Measurements from ENCODE around the gene GFRA1. TPM values are rescaled to one million over a fixed set of nuclear protein-coding genes. Genes with fewer than 3 reads are reported as not detected.

GFRA1 gene
- polyA plus RNA-seq, 1 of the 3 experiments (the other 2 are of a cell fraction) = 1.6 TPM

DNA sequence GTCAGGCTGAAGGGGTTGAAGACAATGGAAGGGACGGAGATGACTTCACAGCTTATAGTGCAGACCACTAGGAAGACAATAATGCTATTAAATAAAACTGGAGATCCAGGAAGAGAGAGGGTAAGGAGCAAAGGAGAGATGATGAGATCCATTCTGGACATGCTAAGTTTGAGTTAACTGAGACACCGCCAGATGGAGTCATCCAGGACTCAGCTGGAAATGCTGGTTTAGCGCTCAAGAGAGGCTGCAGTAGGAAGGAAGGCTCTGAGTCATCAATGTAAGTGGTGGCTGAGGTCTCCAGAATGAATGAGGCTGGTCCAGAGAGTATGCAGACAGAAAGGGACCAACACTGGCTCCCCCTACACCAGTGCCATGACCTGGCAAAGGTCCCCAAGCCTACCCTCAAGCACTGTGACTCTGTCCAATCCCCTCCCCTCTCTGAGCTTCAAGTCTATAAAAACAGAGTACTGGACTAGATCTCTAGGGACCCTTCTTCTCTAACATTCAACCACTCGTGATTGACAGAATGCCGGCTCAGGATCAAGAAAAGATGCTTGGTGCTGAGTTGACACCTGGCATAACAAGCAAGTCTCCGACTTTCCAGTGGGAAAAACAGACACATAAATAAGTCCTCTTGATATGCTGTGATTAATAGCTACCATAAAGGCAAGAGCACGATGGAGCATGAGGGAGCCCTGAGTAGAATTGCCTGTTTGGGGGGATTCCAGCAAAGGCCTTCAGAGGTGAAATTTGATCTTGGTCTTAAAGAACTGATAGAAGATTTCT lies 8.9 kb downstream of the GFRA1 start:
- no peak for TF ChIP-seq FOSL2 (IDR thresholded peaks at IDR 0.05; ENCODE audit: borderline replicate concordance, low read depth)
- Histone ChIP-seq H3K9ac (no peak overlapping the region), H3K4me3 (ENCODE audit: low read depth in 2 of 2, low read length in 1 of 2) (no peak overlapping the region), H3K4me2 (no peak overlapping the region), H4K20me1 (ENCODE audit: insufficient read depth) (no peaks in the 10 kb centered on the region), H3K27me3 (ENCODE audit: insufficient read depth) (no peaks in the 10 kb centered on the region), H3F3A (replicated peaks; ENCODE audit: insufficient read depth) (no peaks in the 10 kb centered on the region), H3K36me3 (replicated peaks in 1 of 2; ENCODE audit: control insufficient read depth in 1 of 2, insufficient read depth in 2 of 2, low read length in 1 of 2) (no peaks in the 10 kb centered on the region), H3K27ac (ENCODE audit: low read depth in 2 of 2, low read length in 1 of 2) (no peak overlapping the region), H3K4me1 (ENCODE audit: control insufficient read depth in 1 of 2, insufficient read depth in 2 of 2, low read depth in 1 of 2, low read length in 1 of 2) (no peaks in the 10 kb centered on the region), H3K9me3 (no peaks in the 10 kb centered on the region), H2AFZ (ENCODE audit: low read depth) (no peak overlapping the region), H3K9me2 (no peaks in the 10 kb centered on the region), H3K79me2 (ENCODE audit: insufficient read depth) (no peaks in the 10 kb centered on the region)
- WGBS (ENCODE audit: low lambda C conversion rate) = 55% methylated on average over 6 of the region's 7 CpGs
- DNase-seq = no peak
- CTCF ChIA-PET = interaction anchor here (1.7 kb wide), 1 partner anchor 9 kb away, joined by 5 read pairs; the partner anchor contains the start of gene GFRA1
- POLR2A ChIA-PET = no interaction called here

DNA sequence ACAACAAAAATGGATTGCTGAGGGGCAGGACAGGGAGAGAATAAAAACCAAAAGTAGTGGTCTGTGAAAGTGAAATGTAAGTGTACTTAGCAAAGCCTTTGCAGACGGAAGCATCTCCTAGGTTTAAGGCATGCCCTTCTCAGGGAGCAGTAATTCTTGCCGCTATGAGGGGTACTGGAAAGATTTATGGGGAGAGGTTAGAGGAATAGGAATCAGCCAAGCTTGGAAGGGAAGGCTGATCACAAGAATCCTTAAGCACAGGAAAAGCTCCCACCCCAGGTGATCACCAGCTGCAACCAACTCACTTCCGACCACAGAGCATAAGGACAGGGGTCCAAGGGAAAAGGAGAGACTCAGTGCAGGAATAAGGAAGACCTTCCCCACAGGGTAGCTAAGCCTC lies 10.3 kb downstream of the GFRA1 start:
- Histone ChIP-seq H3K9me3 (no peaks in the 10 kb centered on the region), H3K27ac (ENCODE audit: low read depth in 2 of 2, low read length in 1 of 2) (no peak overlapping the region), H3K4me3 (ENCODE audit: low read depth in 2 of 2, low read length in 1 of 2) (no peak overlapping the region), H2AFZ (ENCODE audit: low read depth) (no peak overlapping the region), H3K27me3 (ENCODE audit: insufficient read depth) (no peaks in the 10 kb centered on the region), H3K4me2 (no peak overlapping the region), H3K4me1 (ENCODE audit: control insufficient read depth in 1 of 2, insufficient read depth in 2 of 2, low read depth in 1 of 2, low read length in 1 of 2) (no peaks in the 10 kb centered on the region), H3K36me3 (replicated peaks in 1 of 2; ENCODE audit: control insufficient read depth in 1 of 2, insufficient read depth in 2 of 2, low read length in 1 of 2) (no peaks in the 10 kb centered on the region), H4K20me1 (ENCODE audit: insufficient read depth) (no peaks in the 10 kb centered on the region), H3F3A (replicated peaks; ENCODE audit: insufficient read depth) (no peaks in the 10 kb centered on the region), H3K9me2 (no peaks in the 10 kb centered on the region), H3K79me2 (ENCODE audit: insufficient read depth) (no peaks in the 10 kb centered on the region), H3K9ac (no peak overlapping the region)
- WGBS (ENCODE audit: low lambda C conversion rate) = 68% methylated on average over 3 of the region's 3 CpGs
- CTCF ChIA-PET = interaction anchor here (1.7 kb wide), 1 partner anchor 10 kb away, joined by 5 read pairs; the partner anchor contains the start of gene GFRA1
- no peak for TF ChIP-seq YY1 (IDR thresholded peaks at IDR 0.05; ENCODE audit: low read depth)
- no peak for TF ChIP-seq EP300 (IDR thresholded peaks at IDR 0.05; ENCODE audit: borderline replicate concordance in 1 of 2, low read depth in 1 of 2, low read length in 1 of 2)
- TF ChIP-seq, protein P1, sequence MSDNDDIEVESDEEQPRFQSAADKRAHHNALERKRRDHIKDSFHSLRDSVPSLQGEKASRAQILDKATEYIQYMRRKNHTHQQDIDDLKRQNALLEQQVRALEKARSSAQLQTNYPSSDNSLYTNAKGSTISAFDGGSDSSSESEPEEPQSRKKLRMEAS (IDR thresholded peaks at IDR 0.05; ENCODE audit: low read depth) = no peak
- TF ChIP-seq GATA2 (CRISPR knock-in tag; IDR thresholded peaks at IDR 0.05) = no peak
- TF ChIP-seq, protein P2, sequence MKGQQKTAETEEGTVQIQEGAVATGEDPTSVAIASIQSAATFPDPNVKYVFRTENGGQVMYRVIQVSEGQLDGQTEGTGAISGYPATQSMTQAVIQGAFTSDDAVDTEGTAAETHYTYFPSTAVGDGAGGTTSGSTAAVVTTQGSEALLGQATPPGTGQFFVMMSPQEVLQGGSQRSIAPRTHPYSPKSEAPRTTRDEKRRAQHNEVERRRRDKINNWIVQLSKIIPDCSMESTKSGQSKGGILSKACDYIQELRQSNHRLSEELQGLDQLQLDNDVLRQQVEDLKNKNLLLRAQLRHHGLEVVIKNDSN (IDR thresholded peaks at IDR 0.05; ENCODE audit: borderline replicate concordance, low read depth) = no peak
- no peak for TF ChIP-seq RCOR1 (IDR thresholded peaks at IDR 0.05; ENCODE audit: low read length)
- TF ChIP-seq, protein P3, sequence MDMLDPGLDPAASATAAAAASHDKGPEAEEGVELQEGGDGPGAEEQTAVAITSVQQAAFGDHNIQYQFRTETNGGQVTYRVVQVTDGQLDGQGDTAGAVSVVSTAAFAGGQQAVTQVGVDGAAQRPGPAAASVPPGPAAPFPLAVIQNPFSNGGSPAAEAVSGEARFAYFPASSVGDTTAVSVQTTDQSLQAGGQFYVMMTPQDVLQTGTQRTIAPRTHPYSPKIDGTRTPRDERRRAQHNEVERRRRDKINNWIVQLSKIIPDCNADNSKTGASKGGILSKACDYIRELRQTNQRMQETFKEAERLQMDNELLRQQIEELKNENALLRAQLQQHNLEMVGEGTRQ (IDR thresholded peaks at IDR 0.05; ENCODE audit: borderline replicate concordance, low read depth, low read length) = no peak
- TF ChIP-seq NRF1 (IDR thresholded peaks at IDR 0.05; ENCODE audit: low read depth, low read length) = no peak
- TF ChIP-seq TAF1 (IDR thresholded peaks at IDR 0.05; ENCODE audit: borderline replicate concordance, low read depth, low read length) = no peak
- no peak for TF ChIP-seq POLR2AphosphoS5 (IDR thresholded peaks at IDR 0.05; ENCODE audit: low read depth, low read length)
- no peak for TF ChIP-seq JUND (IDR thresholded peaks at IDR 0.05)
- TF ChIP-seq, protein P4, sequence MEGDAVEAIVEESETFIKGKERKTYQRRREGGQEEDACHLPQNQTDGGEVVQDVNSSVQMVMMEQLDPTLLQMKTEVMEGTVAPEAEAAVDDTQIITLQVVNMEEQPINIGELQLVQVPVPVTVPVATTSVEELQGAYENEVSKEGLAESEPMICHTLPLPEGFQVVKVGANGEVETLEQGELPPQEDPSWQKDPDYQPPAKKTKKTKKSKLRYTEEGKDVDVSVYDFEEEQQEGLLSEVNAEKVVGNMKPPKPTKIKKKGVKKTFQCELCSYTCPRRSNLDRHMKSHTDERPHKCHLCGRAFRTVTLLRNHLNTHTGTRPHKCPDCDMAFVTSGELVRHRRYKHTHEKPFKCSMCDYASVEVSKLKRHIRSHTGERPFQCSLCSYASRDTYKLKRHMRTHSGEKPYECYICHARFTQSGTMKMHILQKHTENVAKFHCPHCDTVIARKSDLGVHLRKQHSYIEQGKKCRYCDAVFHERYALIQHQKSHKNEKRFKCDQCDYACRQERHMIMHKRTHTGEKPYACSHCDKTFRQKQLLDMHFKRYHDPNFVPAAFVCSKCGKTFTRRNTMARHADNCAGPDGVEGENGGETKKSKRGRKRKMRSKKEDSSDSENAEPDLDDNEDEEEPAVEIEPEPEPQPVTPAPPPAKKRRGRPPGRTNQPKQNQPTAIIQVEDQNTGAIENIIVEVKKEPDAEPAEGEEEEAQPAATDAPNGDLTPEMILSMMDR (IDR thresholded peaks at IDR 0.05) = no peak
- no peak for TF ChIP-seq ELF1 (IDR thresholded peaks at IDR 0.05)
- TF ChIP-seq MXI1 (IDR thresholded peaks at IDR 0.05; ENCODE audit: low read depth, low read length) = no peak
- no peak for TF ChIP-seq FOXJ3 (CRISPR knock-in tag; IDR thresholded peaks at IDR 0.05)
- no peak for TF ChIP-seq SMC3 (IDR thresholded peaks at IDR 0.05; ENCODE audit: low read depth, low read length)
- TF ChIP-seq, protein P5, sequence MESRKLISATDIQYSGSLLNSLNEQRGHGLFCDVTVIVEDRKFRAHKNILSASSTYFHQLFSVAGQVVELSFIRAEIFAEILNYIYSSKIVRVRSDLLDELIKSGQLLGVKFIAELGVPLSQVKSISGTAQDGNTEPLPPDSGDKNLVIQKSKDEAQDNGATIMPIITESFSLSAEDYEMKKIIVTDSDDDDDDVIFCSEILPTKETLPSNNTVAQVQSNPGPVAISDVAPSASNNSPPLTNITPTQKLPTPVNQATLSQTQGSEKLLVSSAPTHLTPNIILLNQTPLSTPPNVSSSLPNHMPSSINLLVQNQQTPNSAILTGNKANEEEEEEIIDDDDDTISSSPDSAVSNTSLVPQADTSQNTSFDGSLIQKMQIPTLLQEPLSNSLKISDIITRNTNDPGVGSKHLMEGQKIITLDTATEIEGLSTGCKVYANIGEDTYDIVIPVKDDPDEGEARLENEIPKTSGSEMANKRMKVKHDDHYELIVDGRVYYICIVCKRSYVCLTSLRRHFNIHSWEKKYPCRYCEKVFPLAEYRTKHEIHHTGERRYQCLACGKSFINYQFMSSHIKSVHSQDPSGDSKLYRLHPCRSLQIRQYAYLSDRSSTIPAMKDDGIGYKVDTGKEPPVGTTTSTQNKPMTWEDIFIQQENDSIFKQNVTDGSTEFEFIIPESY (IDR thresholded peaks at IDR 0.05; ENCODE audit: borderline replicate concordance, low read depth) = no peak
- POLR2A ChIA-PET = no interaction called here
- DNase-seq = no peak

Data from SK-N-SH (cell line).